AG04449 (cell line): Measurements from ENCODE around the gene DKK2.

Experiments
- CTCF ChIA-PET: fragments of 350-600 bp; formaldehyde crosslinking; extraction: SDS; loops from one replicate; lab custom pipeline; 2021; ENCODE audit warnings: antibody characterized with exemption; lab: Yijun Ruan, JAX
- POLR2A ChIA-PET: fragments of 400-600, 350-600 bp; formaldehyde crosslinking; extraction: SDS; loops from one replicate; lab custom pipeline; 2020; ENCODE audit warnings: antibody characterized with exemption, inconsistent platforms; lab: Yijun Ruan, JAX
- DNase-seq: peaks from one replicate; pipeline ENCODE4 v3.0.0-alpha.2; 2010; ENCODE audit warnings: low read depth, low spot score
- H3K4me3 ChIP-seq: 2 replicates; pipeline ENCODE4 v1.5.1; 2011; ENCODE audit warnings: low read depth, mild to moderate bottlenecking, control low read depth, low read length
- CTCF ChIP-seq: IDR thresholded peaks from one replicate; pipeline ENCODE4 v1.5.1; 2011; ENCODE audit warnings: mild to moderate bottlenecking, moderate library complexity, low read length, control low read depth, inconsistent platforms; ENCODE audit not compliant: insufficient read depth; ENCODE audit errors: missing control alignments

DKK2 gene

GRCh38 chr4:107034091-107034995 lies 1.8 kb downstream of the DKK2 start:
- H3K4me3 ChIP-seq, result peak overlapping the region; percentile 44
- ChIA-PET POLR2A (no interaction called here), CTCF (interaction anchor here (1.2 to 2.7 kb wide), 4 partner anchors 10 to 345 kb away, joined by 3 to 7 read pairs (median 4); no protein-coding TSS in a partner anchor)
- peak; percentile 62 for TF ChIP-seq CTCF
- no peak for DNase-seq

GRCh38 chr4:107027379-107027778 lies 8.7 kb downstream of the DKK2 start:
- ChIA-PET POLR2A (no interaction called here), CTCF (no interaction called here)
- DNase-seq, result no peak
- H3K4me3 ChIP-seq, result no peak overlapping the region
- TF ChIP-seq CTCF, result no peak

GRCh38 chr4:107018344-107018735 lies 17.8 kb downstream of the DKK2 start:
- CTCF ChIA-PET, result interaction anchor here (0.7 to 0.8 kb wide), 2 partner anchors 12 to 19 kb away, joined by 3 read pairs; no protein-coding TSS in a partner anchor

GRCh38 chr4:107017443-107018343 lies 18.4 kb downstream of the DKK2 start:
- TF ChIP-seq CTCF, result no peak
- ChIA-PET POLR2A (no interaction called here), CTCF (interaction anchor here (0.7 to 0.8 kb wide), 2 partner anchors 12 to 19 kb away, joined by 3 read pairs; no protein-coding TSS in a partner anchor)

More at GRCh38 chr4:107018344-107018735, 17.8 kb downstream of the DKK2 start:
- H3K4me3 ChIP-seq, result no peak overlapping the region
- POLR2A ChIA-PET, result no interaction called here
- no peak for DNase-seq
- no peak for TF ChIP-seq CTCF

GRCh38 chr4:107011312-107011711 lies 24.8 kb downstream of the DKK2 start:
- H3K4me3 ChIP-seq, result no peak overlapping the region
- TF ChIP-seq CTCF, result no peak
- no peak for DNase-seq
- POLR2A ChIA-PET, result no interaction called here
- CTCF ChIA-PET, result interaction anchor here (2.2 kb wide), 1 partner anchor 25 kb away, joined by 7 read pairs; the partner anchor contains the start of gene DKK2

More at GRCh38 chr4:107017443-107018343, 18.4 kb downstream of the DKK2 start:
- no peak for DNase-seq
- H3K4me3 ChIP-seq, result no peak overlapping the region
